ENCODE measurements around the gene KRT38. TPM values are rescaled to one million over a fixed set of nuclear protein-coding genes. Genes with fewer than 3 reads are reported as not detected.

KRT38 gene
- total RNA-seq, 1 experiment from 2014 or later = not detected

GRCh38 chr17:41392278-41392677 lies 48.5 kb downstream of the KRT38 start:
- H2AFZ ChIP-seq (ENCODE audit: low read length) = no peak overlapping the region
- no peak for TF ChIP-seq CTCF (conservative IDR thresholded peaks at IDR 0.05)

More at GRCh38 chr17:41392278-41392677, 48.5 kb downstream of the KRT38 start:
- no peaks in the 10 kb centered on the region for H3K79me2 ChIP-seq (ENCODE audit: insufficient read depth, low read length)
- H3K14ac ChIP-seq (ENCODE audit: insufficient read depth, low read length) = no peak overlapping the region
- Mint-ChIP-seq H3K27ac (no peak overlapping the region), H3K27me3 (ENCODE audit: low read depth) (no peaks in the 10 kb centered on the region), H3K4me1 (peaks cover 0 to 6% of the 10 kb centered on the region in 2 experiments; a peak in 1 of 4 replicates), H3K4me3 (no peak overlapping the region), H3K9me3 (peaks cover 0 to 1% of the 10 kb centered on the region in 2 experiments; a peak in 3 of 5 replicates), H3K36me3 (ENCODE audit: insufficient read depth in 1 of 3, low read depth in 3 of 3) (0 out of 7 replicates have a peak, but pooled peaks cover 0 to 1% (median 0%) of the 10 kb centered on the region in 3 experiments)
- no peak overlapping the region for H3K4ac ChIP-seq (ENCODE audit: low read depth, low read length)
- H4K20me1 ChIP-seq (ENCODE audit: control insufficient read depth, insufficient read depth, insufficient read length) = no peaks in the 10 kb centered on the region
- no peaks in the 10 kb centered on the region for H3K23me2 ChIP-seq (ENCODE audit: insufficient read length, low read depth, low read length, poor library complexity, severe bottlenecking)
- H3K27me3 ChIP-seq (ENCODE audit: insufficient read depth, low read length) = no peaks in the 10 kb centered on the region
- no peak overlapping the region for H3K9ac ChIP-seq (ENCODE audit: extremely low read depth, insufficient read length, low read length)
- H4K5ac ChIP-seq (ENCODE audit: insufficient read length, low read depth, low read length) = no peak overlapping the region
- H3K79me1 ChIP-seq (ENCODE audit: insufficient read depth, low read depth, low read length, poor library complexity, severe bottlenecking) = no peaks in the 10 kb centered on the region
- no peak overlapping the region for H3K27ac ChIP-seq (ENCODE audit: insufficient read length, low read depth, low read length)
- no peak overlapping the region for H2BK5ac ChIP-seq (ENCODE audit: insufficient read length, low read length)
- H3T11ph ChIP-seq (ENCODE audit: low read length) = no peak overlapping the region
- H4K91ac ChIP-seq (ENCODE audit: insufficient read length, low read depth, low read length) = no peak overlapping the region
- no peak overlapping the region for H3K18ac ChIP-seq (ENCODE audit: insufficient read length, low read depth, low read length)
- no CpG with 5 or more reads among the region's 1 CpG for WGBS (ENCODE audit: extremely low coverage, insufficient read length, low lambda C conversion rate)
- DNase-seq = no peak
- H3K56ac ChIP-seq (ENCODE audit: insufficient read length, low read depth, low read length) = no peak overlapping the region
- H2BK12ac ChIP-seq (ENCODE audit: insufficient read length, low read depth, low read length) = no peak overlapping the region
- no peaks in the 10 kb centered on the region for H3K4me1 ChIP-seq (ENCODE audit: insufficient read depth, low read length)
- no peak overlapping the region for H3K23ac ChIP-seq (ENCODE audit: insufficient read length, low read depth, low read length)
- H3K9me3 ChIP-seq (ENCODE audit: control insufficient read depth, low read depth, low read length) = no peaks in the 10 kb centered on the region
- no peak overlapping the region for H2BK20ac ChIP-seq (ENCODE audit: low read depth, low read length, poor library complexity, severe bottlenecking)
- H2BK15ac ChIP-seq (ENCODE audit: low read depth, low read length) = no peak overlapping the region
- H4K8ac ChIP-seq (replicated peaks; ENCODE audit: insufficient read length, low read depth, low read length) = no peak overlapping the region
- H2BK120ac ChIP-seq (ENCODE audit: low read depth, low read length, poor library complexity, severe bottlenecking) = no peak overlapping the region
- H2AK5ac ChIP-seq (ENCODE audit: insufficient read length, low read length) = no peak overlapping the region
- H3K4me2 ChIP-seq (ENCODE audit: insufficient read depth, insufficient read length, low read length) = no peak overlapping the region

Measured in H9 (cell line).